Astrocyte (in vitro differentiated cells and primary cell): ENCODE data around the gene ZNF224. TPM values are rescaled to one million over a fixed set of nuclear protein-coding genes. Genes with fewer than 3 reads are reported as not detected.

Experiments
- DNase-seq: peaks from one replicate; pipeline ENCODE4 v3.0.0-alpha.2; 2010; ENCODE audit warnings: low read depth
- FAIRE-seq: peaks from 2 replicates; lab custom pipeline; 2011; peaks lifted over from hg19 to GRCh38; lab: Jason Lieb, UNC
- H2AFZ ChIP-seq: 2 replicates; pipeline ENCODE4 v1.6.0; 2012; ENCODE audit warnings: low read depth, low read length, inconsistent platforms
- H3K27ac ChIP-seq: 2 replicates; pipeline ENCODE4 v1.5.1; 2011; ENCODE audit warnings: low read depth, low read length, inconsistent platforms
- H3K27me3 ChIP-seq: 2 replicates; pipeline ENCODE4 v1.6.0; 2011; ENCODE audit warnings: low read length, inconsistent platforms; ENCODE audit not compliant: insufficient read depth
- H3K36me3 ChIP-seq: 2 replicates; pipeline ENCODE4 v1.5.1; 2011; ENCODE audit warnings: low read length, inconsistent platforms; ENCODE audit not compliant: insufficient read depth
- H3K4me1 ChIP-seq: 2 replicates; pipeline ENCODE4 v1.5.1; 2011; ENCODE audit warnings: low read length, inconsistent platforms; ENCODE audit not compliant: insufficient read depth
- H3K4me2 ChIP-seq: 2 replicates; pipeline ENCODE4 v1.6.0; 2012; ENCODE audit warnings: low read length, inconsistent platforms
- H3K4me3 ChIP-seq: 2 replicates; pipeline ENCODE4 v1.5.1; 2011; ENCODE audit warnings: low read depth, mild to moderate bottlenecking, low read length, inconsistent platforms; ENCODE audit not compliant: insufficient read depth
- H3K79me2 ChIP-seq: 2 replicates; pipeline ENCODE4 v1.6.0; 2012; ENCODE audit warnings: mild to moderate bottlenecking, low read length, inconsistent platforms; ENCODE audit not compliant: insufficient read depth
- H3K9ac ChIP-seq: 2 replicates; pipeline ENCODE4 v1.6.0; 2012; ENCODE audit warnings: mild to moderate bottlenecking, low read length, inconsistent platforms
- H3K9me3 ChIP-seq: 2 replicates; pipeline ENCODE4 v1.5.1; 2012; ENCODE audit warnings: low read depth, mild to moderate bottlenecking, low read length, inconsistent platforms; ENCODE audit not compliant: insufficient read depth
- H4K20me1 ChIP-seq: 2 replicates; pipeline ENCODE4 v1.6.0; 2012; ENCODE audit warnings: low read length, inconsistent platforms; ENCODE audit not compliant: insufficient read depth
- H3K27ac Mint-ChIP-seq: one replicate; pipeline ENCODE4 v1.8.0; 2021; ENCODE audit warnings: mild to moderate bottlenecking, mixed read lengths; ENCODE audit not compliant: unreplicated experiment
- H3K27me3 Mint-ChIP-seq: one replicate; pipeline ENCODE4 v1.8.0; 2021; ENCODE audit warnings: low read depth, mixed read lengths; ENCODE audit not compliant: unreplicated experiment
- H3K36me3 Mint-ChIP-seq: one replicate; pipeline ENCODE4 v1.8.0; 2021; ENCODE audit warnings: low read depth, mixed read lengths; ENCODE audit not compliant: unreplicated experiment
- H3K4me1 Mint-ChIP-seq: one replicate; pipeline ENCODE4 v1.8.0; 2021; ENCODE audit warnings: low read depth, mixed read lengths; ENCODE audit not compliant: unreplicated experiment
- H3K4me3 Mint-ChIP-seq: one replicate; pipeline ENCODE4 v1.8.0; 2021; ENCODE audit warnings: mild to moderate bottlenecking, moderate library complexity, mixed read lengths; ENCODE audit not compliant: unreplicated experiment
- H3K9me3 Mint-ChIP-seq: one replicate; pipeline ENCODE4 v1.8.0; 2021; ENCODE audit warnings: mild to moderate bottlenecking, mixed read lengths; ENCODE audit not compliant: unreplicated experiment
- EZH2 ChIP-seq: IDR thresholded peaks from 2 replicates; pipeline ENCODE4 v1.6.1; 2012; ENCODE audit warnings: mild to moderate bottlenecking, low read length, inconsistent platforms; ENCODE audit not compliant: insufficient read depth
- total RNA-seq: library from RNA; stranded (reverse); gene quantifications from 2 replicates; pipeline ENCODE4 v1.2.1, GENCODE V29; 2021
- TF ChIP-seq, protein P1 (sequence below): IDR thresholded peaks from 2 replicates; pipeline ENCODE4 v1.5.1; 2011; ENCODE audit warnings: low read depth, mild to moderate bottlenecking, inconsistent platforms, low read length, moderate library complexity; ENCODE audit not compliant: insufficient read depth

Gene ZNF224
- total RNA-seq, 1 donor from 2014 or later = 25.2 TPM

DNA sequence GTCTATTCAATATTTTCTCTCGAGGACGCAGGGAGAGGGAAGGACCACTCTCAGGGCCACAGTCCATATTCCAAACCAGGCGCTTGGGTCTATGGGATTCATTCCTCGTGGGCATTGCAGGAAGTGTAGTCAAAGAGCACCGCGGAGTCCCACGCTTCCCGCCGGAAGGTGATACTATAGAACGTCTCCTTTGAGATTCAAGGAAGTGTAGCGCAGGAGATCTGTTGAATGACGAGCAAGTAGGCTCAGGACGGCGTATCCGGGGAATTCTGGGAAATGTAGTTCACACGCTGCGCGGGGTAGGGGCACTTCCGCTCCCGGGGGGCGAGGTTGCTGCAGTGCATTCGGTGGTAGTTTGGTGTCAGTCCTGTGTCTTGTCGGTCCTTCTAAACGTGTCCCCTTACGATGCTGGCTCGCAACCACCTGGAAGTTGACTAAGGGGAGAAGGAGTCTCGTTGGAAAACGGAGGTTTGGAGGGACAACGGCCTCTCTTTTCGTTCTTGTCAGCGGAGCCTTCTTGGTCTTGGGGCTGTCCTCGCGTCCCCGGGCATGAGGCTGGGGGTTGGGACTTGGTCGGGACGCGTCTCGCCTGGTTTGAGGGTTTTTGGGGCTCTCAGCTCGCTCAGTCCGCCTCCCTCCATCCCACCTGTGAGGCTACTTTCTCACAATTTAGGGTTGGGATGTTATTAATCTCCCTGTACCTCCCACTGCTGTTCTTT, 22.2 kb upstream of the ZNF224 start, which contains the start of gene ZNF284:
Gene ZNF284 (plus strand): TSS at position 336 of the 719 bp plus-strand sequence. CDS start 4,231 bp downstream, outside the sequence.
- H3K36me3 ChIP-seq = peaks cover under 1% of the 10 kb centered on the region
- FAIRE-seq = peak; percentile 66
- H3K9me3 ChIP-seq = peaks cover 4% of the 10 kb centered on the region
- H3K4me2 ChIP-seq = peak within 1 kb of the TSS; percentile 90
- peak within 1 kb of the TSS; percentile 75 for H3K9ac ChIP-seq
- Mint-ChIP-seq H3K36me3 (peaks cover 12% of the 10 kb centered on the region), H3K27me3 (no peaks in the 10 kb centered on the region), H3K4me3 (peak within 1 kb of the TSS; percentile 92), H3K9me3 (peaks cover 8% of the 10 kb centered on the region), H3K4me1 (peaks cover 4% of the 10 kb centered on the region), H3K27ac (peak within 1 kb of the TSS; percentile 75)
- H3K27ac ChIP-seq = peak within 1 kb of the TSS; percentile 6
- peaks cover 4% of the 10 kb centered on the region for H3K79me2 ChIP-seq
- H4K20me1 ChIP-seq = no peaks in the 10 kb centered on the region
- no peaks in the 10 kb centered on the region for H3K27me3 ChIP-seq
- peak within 1 kb of the TSS; percentile 96 for H3K4me3 ChIP-seq
- H2AFZ ChIP-seq = peak within 1 kb of the TSS; percentile 100
- DNase-seq = peak; percentile 88
- no peak for TF ChIP-seq EZH2
- TF ChIP-seq, protein P1, sequence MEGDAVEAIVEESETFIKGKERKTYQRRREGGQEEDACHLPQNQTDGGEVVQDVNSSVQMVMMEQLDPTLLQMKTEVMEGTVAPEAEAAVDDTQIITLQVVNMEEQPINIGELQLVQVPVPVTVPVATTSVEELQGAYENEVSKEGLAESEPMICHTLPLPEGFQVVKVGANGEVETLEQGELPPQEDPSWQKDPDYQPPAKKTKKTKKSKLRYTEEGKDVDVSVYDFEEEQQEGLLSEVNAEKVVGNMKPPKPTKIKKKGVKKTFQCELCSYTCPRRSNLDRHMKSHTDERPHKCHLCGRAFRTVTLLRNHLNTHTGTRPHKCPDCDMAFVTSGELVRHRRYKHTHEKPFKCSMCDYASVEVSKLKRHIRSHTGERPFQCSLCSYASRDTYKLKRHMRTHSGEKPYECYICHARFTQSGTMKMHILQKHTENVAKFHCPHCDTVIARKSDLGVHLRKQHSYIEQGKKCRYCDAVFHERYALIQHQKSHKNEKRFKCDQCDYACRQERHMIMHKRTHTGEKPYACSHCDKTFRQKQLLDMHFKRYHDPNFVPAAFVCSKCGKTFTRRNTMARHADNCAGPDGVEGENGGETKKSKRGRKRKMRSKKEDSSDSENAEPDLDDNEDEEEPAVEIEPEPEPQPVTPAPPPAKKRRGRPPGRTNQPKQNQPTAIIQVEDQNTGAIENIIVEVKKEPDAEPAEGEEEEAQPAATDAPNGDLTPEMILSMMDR = no peak
- no peaks in the 10 kb centered on the region for H3K4me1 ChIP-seq

DNA sequence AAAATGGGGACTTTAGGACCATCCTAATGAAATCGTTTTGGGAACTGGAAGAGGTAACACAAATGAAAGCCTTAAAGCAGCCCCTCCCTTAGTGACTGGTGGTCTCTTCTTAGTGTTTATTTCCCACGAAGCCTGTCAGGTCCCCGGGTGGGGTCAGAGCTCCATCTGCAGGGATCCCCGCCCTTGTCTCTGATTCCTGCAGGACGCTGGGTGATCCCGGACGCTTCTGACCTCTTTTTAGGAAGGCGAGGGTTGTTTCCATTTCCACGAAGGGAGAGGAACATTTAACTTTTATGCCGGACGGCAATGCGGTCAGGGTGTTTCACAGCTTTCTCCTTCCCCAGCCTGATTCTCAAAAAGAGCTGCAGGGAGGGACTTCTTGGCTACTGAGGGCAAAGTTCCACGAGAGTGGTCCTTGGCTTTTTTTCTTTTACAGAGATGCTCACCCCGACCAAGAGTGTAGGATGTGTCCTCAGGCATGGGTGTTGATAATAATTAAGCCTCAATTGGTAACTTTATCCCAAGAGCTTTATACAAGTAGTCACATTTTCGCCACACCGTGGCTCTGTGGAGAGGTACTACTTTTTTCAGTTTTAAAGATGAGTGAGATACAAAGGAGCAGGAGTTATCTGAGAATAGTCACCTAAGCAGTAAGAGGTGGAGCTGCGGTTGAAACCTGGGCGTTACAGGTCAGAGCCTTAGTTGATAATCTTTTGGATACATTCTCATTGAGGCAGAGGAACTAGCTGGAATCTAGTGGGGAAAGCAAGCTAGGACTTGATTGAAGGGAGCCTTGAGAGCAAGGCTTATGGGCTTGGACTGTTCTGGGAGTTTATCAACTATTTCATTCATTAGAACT, 21.4 kb upstream of the ZNF224 start:
- Histone ChIP-seq H3K27ac (no peak overlapping the region), H3K27me3 (no peaks in the 10 kb centered on the region), H3K4me1 (no peaks in the 10 kb centered on the region), H3K4me3 (peak overlapping the region; percentile 96), H4K20me1 (no peaks in the 10 kb centered on the region), H2AFZ (peak overlapping the region; percentile 100), H3K9ac (peak overlapping the region; percentile 75), H3K79me2 (peaks cover 4% of the 10 kb centered on the region), H3K36me3 (no peaks in the 10 kb centered on the region), H3K4me2 (peak overlapping the region; percentile 90), H3K9me3 (no peaks in the 10 kb centered on the region)
- no peaks in the 10 kb centered on the region for H3K27me3 Mint-ChIP-seq
- H3K4me3 Mint-ChIP-seq = peak overlapping the region; percentile 92
- no peak for DNase-seq
- H3K36me3 Mint-ChIP-seq = peaks cover 9% of the 10 kb centered on the region
- peaks cover 4% of the 10 kb centered on the region for H3K4me1 Mint-ChIP-seq
- H3K9me3 Mint-ChIP-seq = peaks cover 4% of the 10 kb centered on the region
- TF ChIP-seq, protein P1 = no peak
- FAIRE-seq = no peak
- no peak overlapping the region for H3K27ac Mint-ChIP-seq
